ENCODE results near the gene P2RY11. TPM values are rescaled to one million over a fixed set of nuclear protein-coding genes. Genes with fewer than 3 reads are reported as not detected.

Gene P2RY11
- polyA plus RNA-seq, 1 donor = 14.4 TPM

DNA sequence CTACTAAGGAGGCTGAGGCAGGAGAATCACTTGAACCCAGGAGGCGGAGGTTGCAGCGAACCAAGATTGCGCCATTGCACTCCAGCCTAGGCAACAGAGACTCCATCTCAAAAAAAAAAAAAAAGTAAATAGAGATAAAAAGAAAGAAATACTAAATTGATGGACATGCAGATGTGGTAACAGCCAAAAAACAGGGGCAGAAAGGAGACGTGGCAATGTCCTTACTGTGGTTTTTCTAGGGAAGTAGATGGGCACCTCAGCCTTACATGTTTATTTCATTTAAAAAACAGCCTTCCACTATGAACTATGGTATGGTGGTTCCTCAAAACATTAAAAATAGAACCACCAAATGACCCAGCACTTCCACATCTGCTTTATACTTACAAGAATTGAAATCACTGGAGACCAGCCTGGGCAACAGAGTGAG is 14.7 kb downstream of the P2RY11 start:
- H3K27me3 ChIP-seq (ENCODE audit: control insufficient read depth, insufficient read depth, low read length) = no peaks in the 10 kb centered on the region
- H3K4me3 ChIP-seq (ENCODE audit: low read length) = no peak overlapping the region
- no peak for DNase-seq
- 100% methylated on average over 1 of the region's 4 CpGs for WGBS (ENCODE audit: insufficient coverage, low lambda C conversion rate)
- H3K27ac ChIP-seq (ENCODE audit: low read length) = no peak overlapping the region
- peaks cover 3% of the 10 kb centered on the region for H3K36me3 ChIP-seq (ENCODE audit: control insufficient read depth, insufficient read depth, low read length)
- no peaks in the 10 kb centered on the region for H3K4me1 ChIP-seq (ENCODE audit: control insufficient read depth, insufficient read depth, low read length)
- H3K9me3 ChIP-seq (ENCODE audit: control insufficient read depth, low read depth, low read length) = no peaks in the 10 kb centered on the region

DNA sequence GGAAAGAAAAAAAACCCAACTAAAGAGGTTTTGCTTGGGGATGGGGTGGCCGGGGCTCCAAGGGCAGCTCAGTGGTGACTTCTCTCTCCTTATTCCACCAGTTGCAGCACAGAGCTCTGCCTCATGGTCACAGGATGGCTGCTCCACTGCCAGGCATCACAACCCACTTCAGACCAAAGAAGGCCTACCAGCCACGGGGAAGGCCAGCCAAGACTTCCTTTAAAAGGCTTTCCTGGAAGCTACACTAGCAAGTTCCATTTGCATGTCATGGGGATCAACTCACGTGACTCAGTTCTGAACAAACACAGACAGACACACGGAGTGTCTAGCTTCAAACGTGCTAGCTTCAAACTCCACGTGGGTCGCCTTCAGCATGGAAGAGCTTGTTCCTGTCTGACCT is 21.4 kb downstream of the P2RY11 start:
- no peak overlapping the region for H3K4me3 ChIP-seq (ENCODE audit: low read length)
- H3K27ac ChIP-seq (ENCODE audit: low read length) = no peak overlapping the region
- no CpG with 5 or more reads among the region's 7 CpGs for WGBS (ENCODE audit: insufficient coverage, low lambda C conversion rate)
- peaks cover 49% of the 10 kb centered on the region for H3K36me3 ChIP-seq (ENCODE audit: control insufficient read depth, insufficient read depth, low read length)
- no peaks in the 10 kb centered on the region for H3K27me3 ChIP-seq (ENCODE audit: control insufficient read depth, insufficient read depth, low read length)
- no peak for DNase-seq
- H3K9me3 ChIP-seq (ENCODE audit: control insufficient read depth, low read depth, low read length) = no peaks in the 10 kb centered on the region
- no peaks in the 10 kb centered on the region for H3K4me1 ChIP-seq (ENCODE audit: control insufficient read depth, insufficient read depth, low read length)

DNA sequence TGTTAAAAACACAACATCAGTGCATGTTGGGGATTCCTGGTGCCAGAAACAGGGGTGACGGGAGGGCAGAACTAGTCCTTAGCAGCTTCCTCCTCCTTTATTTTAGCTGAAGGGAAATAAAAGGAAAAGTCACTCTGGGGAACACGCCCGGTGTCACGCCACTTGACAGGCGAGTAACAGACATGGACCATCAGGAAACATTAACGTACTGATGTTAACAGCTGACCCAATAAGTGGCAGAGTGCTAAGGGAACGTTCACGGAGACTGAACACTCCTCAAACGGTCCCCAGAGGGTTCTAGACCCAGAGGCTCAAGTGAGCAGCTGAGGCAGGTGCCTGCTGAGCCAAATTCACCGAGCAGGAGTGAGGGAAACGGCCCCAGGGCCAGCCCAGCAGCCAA is 22.1 kb downstream of the P2RY11 start:
- WGBS (ENCODE audit: insufficient coverage, low lambda C conversion rate) = no CpG with 5 or more reads among the region's 11 CpGs
- peaks cover 56% of the 10 kb centered on the region for H3K36me3 ChIP-seq (ENCODE audit: control insufficient read depth, insufficient read depth, low read length)
- H3K9me3 ChIP-seq (ENCODE audit: control insufficient read depth, low read depth, low read length) = no peaks in the 10 kb centered on the region
- H3K4me1 ChIP-seq (ENCODE audit: control insufficient read depth, insufficient read depth, low read length) = no peaks in the 10 kb centered on the region
- no peaks in the 10 kb centered on the region for H3K27me3 ChIP-seq (ENCODE audit: control insufficient read depth, insufficient read depth, low read length)
- no peak overlapping the region for H3K27ac ChIP-seq (ENCODE audit: low read length)
- H3K4me3 ChIP-seq (ENCODE audit: low read length) = no peak overlapping the region
- DNase-seq = no peak

DNA sequence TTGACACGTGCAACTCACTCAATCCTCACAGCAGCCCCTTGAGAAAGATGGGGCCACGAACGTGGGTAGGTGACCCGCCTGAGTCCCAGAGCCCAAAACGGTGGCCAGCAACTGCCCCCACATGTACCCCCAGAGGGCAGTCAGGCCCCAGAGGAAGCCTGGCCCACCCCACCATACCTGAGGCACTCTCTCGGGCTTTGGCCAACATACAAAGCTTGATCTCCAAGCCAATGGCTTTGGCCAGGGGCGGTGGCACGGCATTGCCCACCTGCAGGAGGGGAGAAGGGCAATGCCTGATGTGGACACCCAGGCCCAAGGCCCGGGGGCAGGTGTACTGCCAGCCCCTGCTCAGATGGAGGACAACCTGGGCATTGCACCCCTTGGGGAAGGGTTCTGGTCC is 22.5 kb downstream of the P2RY11 start:
- Histone ChIP-seq H3K27me3 (ENCODE audit: control insufficient read depth, insufficient read depth, low read length) (no peaks in the 10 kb centered on the region), H3K27ac (ENCODE audit: low read length) (no peak overlapping the region), H3K36me3 (ENCODE audit: control insufficient read depth, insufficient read depth, low read length) (peaks cover 61% of the 10 kb centered on the region), H3K4me1 (ENCODE audit: control insufficient read depth, insufficient read depth, low read length) (no peaks in the 10 kb centered on the region), H3K4me3 (ENCODE audit: low read length) (no peak overlapping the region), H3K9me3 (ENCODE audit: control insufficient read depth, low read depth, low read length) (no peaks in the 10 kb centered on the region)
- WGBS (ENCODE audit: insufficient coverage, low lambda C conversion rate) = no CpG with 5 or more reads among the region's 9 CpGs
- DNase-seq = no peak

DNA sequence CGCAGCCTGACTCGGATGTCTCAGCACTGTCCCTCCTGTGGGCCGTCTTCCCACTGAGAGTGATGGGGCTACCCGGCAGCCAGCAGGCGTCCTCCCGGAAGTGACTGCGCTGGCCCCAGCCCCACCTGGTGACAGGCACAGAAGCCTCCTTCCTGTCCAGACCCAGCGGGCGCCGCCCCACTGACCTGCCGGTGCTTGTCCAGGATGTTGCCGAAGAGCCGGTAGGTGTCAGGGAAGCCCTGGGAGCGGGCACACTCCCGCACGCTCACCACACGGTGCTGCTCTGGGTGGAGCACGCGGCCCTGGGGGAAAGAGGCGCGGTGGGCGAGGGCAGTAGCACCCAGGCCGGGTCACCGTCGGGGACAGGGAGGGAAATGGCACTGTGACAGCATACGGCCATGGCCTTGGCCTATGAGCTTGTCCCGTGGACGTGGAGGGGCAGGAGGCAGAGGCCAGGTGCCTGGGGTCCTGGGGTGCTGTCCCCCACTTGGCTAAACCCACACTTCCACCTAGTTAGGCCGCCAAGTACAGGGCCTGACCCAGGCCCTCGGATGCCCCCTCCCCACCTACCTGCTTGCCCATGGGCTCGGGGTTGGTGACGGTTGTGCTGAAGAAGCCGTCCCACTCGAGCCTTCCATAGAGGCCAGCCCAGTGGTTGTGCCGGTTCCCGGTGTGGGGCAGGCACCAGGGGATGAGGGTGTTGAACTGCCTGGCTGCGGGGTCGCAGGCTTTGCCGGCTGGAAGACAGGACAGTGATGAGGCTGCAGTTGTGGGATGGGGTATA is 24.2 kb downstream of the P2RY11 start:
- no peaks in the 10 kb centered on the region for H3K27me3 ChIP-seq (ENCODE audit: control insufficient read depth, insufficient read depth, low read length)
- no peak for DNase-seq
- H3K27ac ChIP-seq (ENCODE audit: low read length) = no peak overlapping the region
- no peaks in the 10 kb centered on the region for H3K4me1 ChIP-seq (ENCODE audit: control insufficient read depth, insufficient read depth, low read length)
- WGBS (ENCODE audit: insufficient coverage, low lambda C conversion rate) = no CpG with 5 or more reads among the region's 39 CpGs
- peaks cover 74% of the 10 kb centered on the region for H3K36me3 ChIP-seq (ENCODE audit: control insufficient read depth, insufficient read depth, low read length)
- H3K9me3 ChIP-seq (ENCODE audit: control insufficient read depth, low read depth, low read length) = no peaks in the 10 kb centered on the region
- no peak overlapping the region for H3K4me3 ChIP-seq (ENCODE audit: low read length)

DNA sequence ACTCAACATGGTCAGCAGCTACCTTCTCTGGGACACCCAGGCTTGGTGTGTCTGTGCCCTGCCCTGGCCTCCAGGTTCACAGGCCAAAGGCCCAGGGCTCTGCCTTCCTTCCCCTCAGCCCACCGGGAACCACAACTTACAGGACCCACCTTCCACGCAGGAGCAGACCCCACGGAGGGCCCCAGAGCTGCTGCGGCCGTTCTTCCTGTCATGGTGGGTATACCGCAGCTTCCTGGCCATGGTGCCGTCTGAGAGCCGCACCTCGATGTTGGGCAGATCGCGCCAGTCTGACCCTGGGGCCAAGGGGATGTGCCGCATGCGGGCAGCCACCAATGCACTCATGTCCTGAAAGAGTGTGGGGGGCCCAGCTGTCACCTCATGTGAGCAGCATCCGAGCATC is 25.4 kb downstream of the P2RY11 start:
- Histone ChIP-seq H3K36me3 (ENCODE audit: control insufficient read depth, insufficient read depth, low read length) (peaks cover 81% of the 10 kb centered on the region), H3K4me3 (ENCODE audit: low read length) (no peak overlapping the region), H3K27me3 (ENCODE audit: control insufficient read depth, insufficient read depth, low read length) (no peaks in the 10 kb centered on the region), H3K4me1 (ENCODE audit: control insufficient read depth, insufficient read depth, low read length) (no peaks in the 10 kb centered on the region), H3K9me3 (ENCODE audit: control insufficient read depth, low read depth, low read length) (no peaks in the 10 kb centered on the region), H3K27ac (ENCODE audit: low read length) (no peak overlapping the region)
- no CpG with 5 or more reads among the region's 14 CpGs for WGBS (ENCODE audit: insufficient coverage, low lambda C conversion rate)
- DNase-seq = no peak

DNA sequence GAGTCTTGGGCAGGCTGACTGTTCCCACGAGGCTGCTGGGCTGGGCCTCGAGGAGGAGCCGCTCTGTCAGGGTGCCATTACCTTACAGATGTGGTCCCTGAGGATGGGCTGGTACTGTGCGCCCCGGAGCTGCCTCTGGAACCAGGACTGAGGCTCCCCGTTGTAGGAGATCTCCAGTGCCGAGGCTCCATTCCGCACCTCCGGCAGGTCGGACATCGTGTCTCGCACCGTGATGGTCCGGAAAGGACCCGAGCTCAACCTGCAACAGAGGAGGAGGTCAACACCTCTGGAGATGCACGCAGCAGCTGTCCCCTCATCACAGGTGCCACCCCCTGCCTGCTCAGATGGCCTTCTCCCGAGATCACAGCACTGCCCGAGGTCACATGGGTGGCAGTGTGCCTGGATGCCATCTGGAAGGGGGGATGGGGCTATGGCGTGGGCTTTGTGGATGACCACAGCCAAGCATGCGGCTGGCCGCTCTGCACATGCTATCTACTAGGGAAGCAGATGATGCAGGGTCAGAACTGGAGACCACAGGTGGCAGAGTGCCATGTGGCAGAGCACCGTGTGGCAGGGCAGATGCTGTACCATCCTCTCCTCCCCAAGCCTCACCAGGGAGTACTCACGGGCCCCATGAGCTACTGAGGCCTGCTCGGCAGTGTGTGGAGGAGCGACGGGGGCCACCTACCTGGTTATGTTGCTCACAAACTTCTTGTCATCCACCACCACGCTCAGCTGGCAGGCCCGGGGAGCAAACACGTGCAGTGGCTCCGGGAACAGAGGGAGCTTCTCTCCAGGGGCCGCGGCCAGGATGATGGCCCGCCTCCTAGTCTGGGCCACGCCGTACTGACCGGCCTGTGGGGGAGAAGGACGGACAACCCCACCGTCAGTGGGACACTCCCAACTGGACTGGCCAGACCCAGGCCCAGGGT is 26.5 kb downstream of the P2RY11 start:
- no peaks in the 10 kb centered on the region for H3K27me3 ChIP-seq (ENCODE audit: control insufficient read depth, insufficient read depth, low read length)
- DNase-seq = no peak
- no peak overlapping the region for H3K27ac ChIP-seq (ENCODE audit: low read length)
- H3K36me3 ChIP-seq (ENCODE audit: control insufficient read depth, insufficient read depth, low read length) = peaks cover 86% of the 10 kb centered on the region
- no CpG with 5 or more reads among the region's 38 CpGs for WGBS (ENCODE audit: insufficient coverage, low lambda C conversion rate)
- H3K4me1 ChIP-seq (ENCODE audit: control insufficient read depth, insufficient read depth, low read length) = no peaks in the 10 kb centered on the region
- no peak overlapping the region for H3K4me3 ChIP-seq (ENCODE audit: low read length)
- no peaks in the 10 kb centered on the region for H3K9me3 ChIP-seq (ENCODE audit: control insufficient read depth, low read depth, low read length)

DNA sequence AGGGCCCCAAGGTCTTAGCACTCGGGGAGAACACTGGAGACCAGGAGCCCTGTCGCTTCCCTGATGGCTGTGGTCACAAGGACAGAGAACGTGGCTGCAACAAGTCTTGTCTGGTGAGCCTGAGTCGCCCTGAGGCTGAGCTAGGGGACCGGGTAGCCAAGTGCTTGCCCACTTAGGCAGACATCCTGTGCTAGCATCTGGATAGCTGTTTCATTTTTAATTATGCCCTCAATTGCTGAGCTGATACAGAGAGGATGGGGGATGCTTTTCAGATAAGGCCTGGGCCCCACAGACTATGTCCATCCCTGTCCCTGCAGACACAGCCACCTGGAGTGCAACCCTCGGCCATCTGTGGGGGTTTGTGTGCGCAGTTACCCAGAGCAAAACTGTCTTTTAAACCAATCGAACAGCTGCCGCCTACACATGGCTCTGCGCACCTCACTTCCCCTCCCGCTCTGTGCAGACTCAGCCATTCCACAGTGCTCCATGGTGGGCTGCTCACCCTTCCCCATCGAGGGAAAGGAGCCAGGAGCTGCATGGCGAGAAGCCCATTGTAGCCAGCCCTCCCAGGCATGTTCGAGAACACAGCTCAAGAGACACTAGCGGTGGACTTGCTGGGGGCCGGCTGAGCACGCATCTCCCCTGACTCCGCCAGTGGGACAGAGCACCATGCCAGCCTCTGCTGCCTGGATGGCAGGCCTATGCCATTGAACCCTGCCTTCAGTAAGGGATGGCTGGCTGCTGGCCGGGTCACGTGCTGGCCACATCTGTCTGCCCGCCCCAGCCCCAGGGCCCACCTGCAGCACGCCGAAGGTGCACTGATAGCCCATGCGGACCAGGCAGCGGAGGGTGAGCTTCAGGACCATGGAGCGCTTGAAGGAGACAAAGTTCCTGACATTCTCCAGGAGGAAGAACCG is 27.6 kb downstream of the P2RY11 start:
- Histone ChIP-seq H3K36me3 (ENCODE audit: control insufficient read depth, insufficient read depth, low read length) (peaks cover 87% of the 10 kb centered on the region), H3K4me1 (ENCODE audit: control insufficient read depth, insufficient read depth, low read length) (no peaks in the 10 kb centered on the region), H3K27ac (ENCODE audit: low read length) (no peak overlapping the region), H3K4me3 (ENCODE audit: low read length) (no peak overlapping the region), H3K27me3 (ENCODE audit: control insufficient read depth, insufficient read depth, low read length) (no peaks in the 10 kb centered on the region), H3K9me3 (ENCODE audit: control insufficient read depth, low read depth, low read length) (no peaks in the 10 kb centered on the region)
- DNase-seq = no peak
- WGBS (ENCODE audit: insufficient coverage, low lambda C conversion rate) = no CpG with 5 or more reads among the region's 27 CpGs

DNA sequence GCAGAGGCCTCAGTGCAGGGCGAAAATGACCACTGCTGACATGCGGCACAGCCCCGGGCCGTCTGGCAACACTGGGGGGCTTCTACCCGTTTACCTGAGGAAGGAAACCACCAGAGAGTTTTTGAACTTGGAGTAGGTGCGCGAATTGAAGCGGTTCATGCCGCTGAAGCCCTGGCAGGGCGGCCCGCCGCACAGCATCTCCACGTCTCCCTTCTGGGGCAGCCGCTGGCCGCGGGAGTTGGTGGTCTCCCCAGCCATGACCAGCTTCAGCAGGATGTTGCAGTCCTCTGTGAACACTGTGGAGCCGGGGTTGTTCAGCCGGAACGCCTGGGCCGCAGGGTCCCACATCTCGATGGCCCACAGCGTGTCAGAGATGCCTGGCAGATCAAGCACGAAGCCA is 28.5 kb downstream of the P2RY11 start:
- no peak overlapping the region for H3K4me3 ChIP-seq (ENCODE audit: low read length)
- WGBS (ENCODE audit: insufficient coverage, low lambda C conversion rate) = no CpG with 5 or more reads among the region's 23 CpGs
- no peaks in the 10 kb centered on the region for H3K27me3 ChIP-seq (ENCODE audit: control insufficient read depth, insufficient read depth, low read length)
- DNase-seq = no peak
- H3K9me3 ChIP-seq (ENCODE audit: control insufficient read depth, low read depth, low read length) = no peaks in the 10 kb centered on the region
- H3K27ac ChIP-seq (ENCODE audit: low read length) = no peak overlapping the region
- H3K4me1 ChIP-seq (ENCODE audit: control insufficient read depth, insufficient read depth, low read length) = no peaks in the 10 kb centered on the region
- H3K36me3 ChIP-seq (ENCODE audit: control insufficient read depth, insufficient read depth, low read length) = peaks cover 88% of the 10 kb centered on the region

DNA sequence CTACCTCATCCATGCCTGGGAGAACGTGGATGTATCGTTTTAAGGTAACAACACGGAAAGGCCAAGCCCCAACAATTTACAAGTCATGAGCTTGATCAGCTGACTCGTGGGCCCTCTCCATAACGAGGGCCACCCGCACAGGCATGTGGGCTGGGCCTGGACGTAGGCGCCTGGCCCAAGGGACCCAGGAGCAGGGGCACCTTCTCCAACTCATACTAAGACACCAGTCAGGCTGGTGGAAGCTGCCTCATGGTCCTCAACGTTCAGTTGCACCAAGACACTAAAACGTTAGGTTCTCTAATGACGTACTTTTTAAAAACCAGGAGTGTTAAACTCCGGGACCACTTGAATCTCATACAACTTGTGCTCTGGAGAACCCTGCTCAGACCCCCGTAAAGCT is 30.0 kb downstream of the P2RY11 start:
- peaks cover 88% of the 10 kb centered on the region for H3K36me3 ChIP-seq (ENCODE audit: control insufficient read depth, insufficient read depth, low read length)
- no peak overlapping the region for H3K27ac ChIP-seq (ENCODE audit: low read length)
- no peak overlapping the region for H3K4me3 ChIP-seq (ENCODE audit: low read length)
- no peaks in the 10 kb centered on the region for H3K4me1 ChIP-seq (ENCODE audit: control insufficient read depth, insufficient read depth, low read length)
- WGBS (ENCODE audit: insufficient coverage, low lambda C conversion rate) = no CpG with 5 or more reads among the region's 13 CpGs
- no peak for DNase-seq
- no peaks in the 10 kb centered on the region for H3K9me3 ChIP-seq (ENCODE audit: control insufficient read depth, low read depth, low read length)
- H3K27me3 ChIP-seq (ENCODE audit: control insufficient read depth, insufficient read depth, low read length) = no peaks in the 10 kb centered on the region
